Skeletal muscle cell (primary cell): ENCODE results near the gene MED27.

Source experiments
- DNase-seq: peaks from one replicate; pipeline ENCODE4 v3.0.0-alpha.2; 2010; ENCODE audit warnings: low read depth
- H3K4me3 ChIP-seq: 2 replicates; pipeline ENCODE4 v1.5.1; 2011; ENCODE audit warnings: low read depth, mild to moderate bottlenecking, control low read depth, low read length, moderate library complexity

The MED27 gene

GRCh38 chr9:132006677-132007370 is 72.8 kb downstream of the MED27 start:
- DNase-seq, result peak; percentile 90
- H3K4me3 ChIP-seq, result no peak overlapping the region

- H3K4me3 ChIP-seq, result no peak overlapping the region
- DNase-seq, result no peak
Observed at GRCh38 chr9:132005899-132006298, 73.8 kb downstream of the MED27 start.

- no peak overlapping the region for H3K4me3 ChIP-seq
- DNase-seq, result no peak
Observed at GRCh38 chr9:132004323-132004722, 75.3 kb downstream of the MED27 start.

- DNase-seq, result no peak
- no peak overlapping the region for H3K4me3 ChIP-seq
Observed at GRCh38 chr9:132003896-132004295, 75.8 kb downstream of the MED27 start.

GRCh38 chr9:132003319-132003704 is 76.4 kb downstream of the MED27 start:
- DNase-seq, result no peak
- H3K4me3 ChIP-seq, result no peak overlapping the region

GRCh38 chr9:132002643-132003318 is 76.9 kb downstream of the MED27 start:
- H3K4me3 ChIP-seq, result no peak overlapping the region
- no peak for DNase-seq

- DNase-seq, result no peak
- H3K4me3 ChIP-seq, result no peak overlapping the region
Observed at GRCh38 chr9:132001567-132001966, 78.1 kb downstream of the MED27 start.

- no peak for DNase-seq
- no peak overlapping the region for H3K4me3 ChIP-seq
Observed at GRCh38 chr9:132000659-132001058, 79.0 kb downstream of the MED27 start.

- DNase-seq, result peak; percentile 50
- H3K4me3 ChIP-seq, result no peak overlapping the region
Observed at GRCh38 chr9:131999692-132000551, 79.7 kb downstream of the MED27 start.

GRCh38 chr9:131997779-131998178 is 81.9 kb downstream of the MED27 start:
- H3K4me3 ChIP-seq, result no peak overlapping the region
- DNase-seq, result no peak

GRCh38 chr9:131997076-131997475 is 82.6 kb downstream of the MED27 start:
- H3K4me3 ChIP-seq, result no peak overlapping the region
- DNase-seq, result no peak

GRCh38 chr9:131995382-131995781 is 84.3 kb downstream of the MED27 start:
- no peak overlapping the region for H3K4me3 ChIP-seq
- DNase-seq, result no peak

- peak; percentile 48 for DNase-seq
Observed at GRCh38 chr9:131994364-131995125, 85.1 kb downstream of the MED27 start.

GRCh38 chr9:131992906-131993657 is 86.6 kb downstream of the MED27 start:
- DNase-seq, result peak; percentile 31
- H3K4me3 ChIP-seq, result no peak overlapping the region

More at GRCh38 chr9:131994364-131995125, 85.1 kb downstream of the MED27 start:
- H3K4me3 ChIP-seq, result no peak overlapping the region

- no peak for DNase-seq
- no peak overlapping the region for H3K4me3 ChIP-seq
Observed at GRCh38 chr9:131987232-131987631, 92.4 kb downstream of the MED27 start.

- DNase-seq, result no peak
Observed at GRCh38 chr9:131986576-131986975, 93.1 kb downstream of the MED27 start.

GRCh38 chr9:131986089-131986488 is 93.6 kb downstream of the MED27 start:
- H3K4me3 ChIP-seq, result no peak overlapping the region
- DNase-seq, result no peak

More at GRCh38 chr9:131986576-131986975, 93.1 kb downstream of the MED27 start:
- no peak overlapping the region for H3K4me3 ChIP-seq

GRCh38 chr9:131984564-131984963 is 95.1 kb downstream of the MED27 start:
- no peak for DNase-seq

More at GRCh38 chr9:131984564-131984963, 95.1 kb downstream of the MED27 start:
- H3K4me3 ChIP-seq, result no peak overlapping the region
